Stimulated activated CD8-positive, alpha-beta memory T cell treated with anti-CD3 and anti-CD28 coated beads, Interleukin-15, amount 100 ng/mL, for 4 hours (primary cell): ENCODE results near the gene HDAC4.
"Not testable (repeated sequence)": the region's sequence is repeated elsewhere in the genome, so short reads cannot be mapped to it uniquely, and the experiment has no call there.

Experiments
- DNase-seq, 2 donors: peaks; one replicate each; pipeline ENCODE4 v3.0.0-alpha.2; 2020; ENCODE audit warnings: low read depth in 2 of 2

HDAC4 gene

GRCh38 chr2:239282448-239283287, 118.2 kb downstream of the HDAC4 start:
- no peak for DNase-seq

GRCh38 chr2:239280296-239281017, 120.4 kb downstream of the HDAC4 start:
- not testable (repeated sequence) for DNase-seq

- no peak for DNase-seq
Observed at GRCh38 chr2:239279508-239280295, 121.1 kb downstream of the HDAC4 start.

GRCh38 chr2:239278941-239279365, 121.9 kb downstream of the HDAC4 start:
- DNase-seq: no peak

GRCh38 chr2:239278361-239278760, 122.5 kb downstream of the HDAC4 start:
- no peak for DNase-seq

- no peak for DNase-seq
Observed at GRCh38 chr2:239277401-239278085, 123.3 kb downstream of the HDAC4 start.

- no peak for DNase-seq
Observed at GRCh38 chr2:239276851-239277250, 124.0 kb downstream of the HDAC4 start.

- no peak for DNase-seq
Observed at GRCh38 chr2:239275847-239276831, 124.7 kb downstream of the HDAC4 start.

GRCh38 chr2:239275044-239275685, 125.7 kb downstream of the HDAC4 start:
- DNase-seq: peak; percentile 55 to 74

- DNase-seq: no peak
Observed at GRCh38 chr2:239274391-239275043, 126.3 kb downstream of the HDAC4 start.

GRCh38 chr2:239273280-239274234, 127.3 kb downstream of the HDAC4 start:
- no peak for DNase-seq

GRCh38 chr2:239272626-239273025, 128.2 kb downstream of the HDAC4 start:
- no peak for DNase-seq

- no peak for DNase-seq
Observed at GRCh38 chr2:239271882-239272281, 128.9 kb downstream of the HDAC4 start.

- DNase-seq: no peak
Observed at GRCh38 chr2:239271471-239271870, 129.3 kb downstream of the HDAC4 start.

GRCh38 chr2:239269916-239270315, 130.9 kb downstream of the HDAC4 start:
- no peak for DNase-seq

- no peak for DNase-seq
Observed at GRCh38 chr2:239269173-239269885, 131.5 kb downstream of the HDAC4 start.

GRCh38 chr2:239268549-239268948, 132.3 kb downstream of the HDAC4 start:
- DNase-seq: no peak

GRCh38 chr2:239268082-239268481, 132.7 kb downstream of the HDAC4 start:
- no peak for DNase-seq
